HEK293 (cell line): Measurements from ENCODE around the gene TRIM2.
A peak's percentile ranks its signal among the peaks of the same experiment; 100 is the strongest.

Experiments used
- ATF2 ChIP-seq: fragments of 450-650 bp; formaldehyde crosslinking; IDR thresholded peaks from 2 replicates; pipeline ENCODE4 v1.5.1; 2016; ENCODE audit warnings: missing biosample characterization, missing genetic modification characterization, low read depth
- KLF8 ChIP-seq: fragments of 450-650 bp; formaldehyde crosslinking; IDR thresholded peaks from 2 replicates; pipeline ENCODE4 v1.5.1; 2016; ENCODE audit warnings: missing biosample characterization, missing genetic modification characterization
- OSR2 ChIP-seq: fragments of 450-650 bp; formaldehyde crosslinking; IDR thresholded peaks from 2 replicates; pipeline ENCODE4 v1.5.1; 2016; ENCODE audit warnings: missing biosample characterization, missing genetic modification characterization
- PRDM2 ChIP-seq: fragments of 450-650 bp; formaldehyde crosslinking; IDR thresholded peaks from 2 replicates; pipeline ENCODE4 v1.5.1; 2016; ENCODE audit warnings: missing biosample characterization, missing genetic modification characterization, borderline replicate concordance
- PRDM6 ChIP-seq: fragments of 450-650 bp; formaldehyde crosslinking; IDR thresholded peaks from 2 replicates; pipeline ENCODE4 v1.5.1; 2017; ENCODE audit warnings: missing biosample characterization, missing genetic modification characterization
- ZFP69B ChIP-seq: fragments of 450-650 bp; formaldehyde crosslinking; IDR thresholded peaks from 2 replicates; pipeline ENCODE4 v1.5.1; 2016; ENCODE audit warnings: missing biosample characterization, missing genetic modification characterization
- ZNF174 ChIP-seq: fragments of 450-650 bp; formaldehyde crosslinking; IDR thresholded peaks from 2 replicates; pipeline ENCODE4 v1.5.0; 2017; ENCODE audit warnings: missing biosample characterization, mild to moderate bottlenecking, missing genetic modification characterization
- ZNF175 ChIP-seq: fragments of 450-650 bp; formaldehyde crosslinking; IDR thresholded peaks from 2 replicates; pipeline ENCODE4 v1.5.1; 2016; ENCODE audit warnings: missing biosample characterization, missing genetic modification characterization
- ZNF19 ChIP-seq: fragments of 450-650 bp; formaldehyde crosslinking; IDR thresholded peaks from 2 replicates; pipeline ENCODE4; 2016; ENCODE audit warnings: missing biosample characterization, missing genetic modification characterization, low read depth
- ZNF223 ChIP-seq: fragments of 450-650 bp; formaldehyde crosslinking; IDR thresholded peaks from 2 replicates; pipeline ENCODE4 v1.5.1; 2016; ENCODE audit warnings: missing biosample characterization, missing genetic modification characterization
- ZNF335 ChIP-seq: fragments of 450-650 bp; formaldehyde crosslinking; conservative IDR thresholded peaks from 2 replicates; pipeline ENCODE4 v1.5.1; 2016; ENCODE audit warnings: missing biosample characterization, missing genetic modification characterization
- ZNF404 ChIP-seq: fragments of 450-650 bp; formaldehyde crosslinking; IDR thresholded peaks from 2 replicates; pipeline ENCODE4 v1.5.1; 2017; ENCODE audit warnings: missing biosample characterization, missing genetic modification characterization
- ZNF433 ChIP-seq: fragments of 450-650 bp; formaldehyde crosslinking; IDR thresholded peaks from 2 replicates; pipeline ENCODE4 v1.5.1; 2016; ENCODE audit warnings: missing biosample characterization, missing genetic modification characterization, low read depth
- ZNF513 ChIP-seq: fragments of 450-650 bp; IDR thresholded peaks from 2 replicates; pipeline ENCODE4 v1.5.1; 2018; ENCODE audit warnings: missing biosample characterization, missing genetic modification characterization
- ZNF544 ChIP-seq: fragments of 450-650 bp; formaldehyde crosslinking; IDR thresholded peaks from 2 replicates; pipeline ENCODE4 v1.5.0; 2017; ENCODE audit warnings: missing biosample characterization, missing genetic modification characterization
- ZNF596 ChIP-seq: fragments of 450-650 bp; IDR thresholded peaks from 2 replicates; pipeline ENCODE4 v1.5.0; 2018; ENCODE audit warnings: missing biosample characterization, mild to moderate bottlenecking, missing genetic modification characterization, moderate library complexity
- ZNF600 ChIP-seq: fragments of 450-650 bp; formaldehyde crosslinking; IDR thresholded peaks from 2 replicates; pipeline ENCODE4 v1.5.1; 2016; ENCODE audit warnings: missing biosample characterization, missing genetic modification characterization
- ZNF629 ChIP-seq: fragments of 450-650 bp; formaldehyde crosslinking; IDR thresholded peaks from 2 replicates; pipeline ENCODE4 v1.5.1; 2017; ENCODE audit warnings: missing biosample characterization, missing genetic modification characterization
- ZNF654 ChIP-seq: fragments of 450-650 bp; formaldehyde crosslinking; IDR thresholded peaks from 2 replicates; pipeline ENCODE4 v1.5.1; 2016; ENCODE audit warnings: low read depth, missing biosample characterization, missing genetic modification characterization
- ZNF843 ChIP-seq: fragments of 450-650 bp; formaldehyde crosslinking; IDR thresholded peaks from 2 replicates; pipeline ENCODE4 v1.5.1; 2016; ENCODE audit warnings: missing biosample characterization, missing genetic modification characterization

TRIM2 gene

GRCh38 chr4:153341575-153342090 lies 137.4 kb downstream of the TRIM2 start (continued):
- no peak for TF ChIP-seq ZNF223 (tag by site-specific recombination)
- no peak for TF ChIP-seq ZNF600
- no peak for TF ChIP-seq ZNF175 (tag by site-specific recombination)
- TF ChIP-seq KLF8 = no peak
- no peak for TF ChIP-seq ZNF404 (tag by site-specific recombination)
- no peak for TF ChIP-seq ZNF544 (tag by site-specific recombination)
- TF ChIP-seq ZNF433 (tag by site-specific recombination) = no peak
- no peak for TF ChIP-seq ZNF335 (tag by site-specific recombination)
- no peak for TF ChIP-seq ZNF843 (tag by site-specific recombination)
- TF ChIP-seq ATF2 (tag by site-specific recombination) = no peak
- peak; percentile 74 for TF ChIP-seq OSR2
- TF ChIP-seq ZNF629 (tag by site-specific recombination) = no peak
- no peak for TF ChIP-seq PRDM2 (tag by site-specific recombination)
- TF ChIP-seq PRDM6 (tag by site-specific recombination) = peak; percentile 39; the same call in 1 of the 2 replicates
- no peak for TF ChIP-seq ZNF19
- no peak for TF ChIP-seq ZNF654 (tag by site-specific recombination)
- TF ChIP-seq ZNF513 (tag by site-specific recombination) = no peak
- TF ChIP-seq ZNF596 = no peak
- no peak for TF ChIP-seq ZNF174 (tag by site-specific recombination)
- no peak for TF ChIP-seq ZFP69B
